NCI-H146 treated with DMSO at 0.1 percent for 48 hours (cell line): ENCODE data around the gene CD300H.

Experiments
- DNase-seq: peaks from one replicate; lab custom pipeline; 2025; ENCODE audit not compliant: unreplicated experiment; lab: John Stamatoyannopoulos, UW

CD300H gene

DNA sequence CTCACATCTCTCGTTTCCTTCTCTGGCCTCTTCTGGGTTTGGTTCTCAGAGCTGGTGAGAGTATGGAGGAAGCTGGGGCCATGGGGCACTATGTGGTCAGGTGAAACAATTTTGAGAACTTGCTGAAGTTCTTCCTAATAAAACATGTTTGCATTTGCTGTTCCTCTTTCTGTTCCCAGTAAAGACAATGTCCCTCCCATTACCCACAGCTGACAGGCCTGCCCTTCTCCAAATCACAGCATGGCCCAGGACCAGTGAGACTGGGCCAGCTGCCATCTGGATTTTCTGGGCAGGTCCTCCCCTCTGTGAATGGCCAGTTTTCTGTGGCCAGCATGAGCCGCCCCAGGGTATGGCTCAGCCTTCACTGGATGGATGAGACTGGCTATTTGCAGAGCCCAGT lies at the start of gene CD300H:
Gene CD300H (minus strand): TSS at position 113 of the 400 bp plus-strand sequence.
- DNase-seq: no peak

DNA sequence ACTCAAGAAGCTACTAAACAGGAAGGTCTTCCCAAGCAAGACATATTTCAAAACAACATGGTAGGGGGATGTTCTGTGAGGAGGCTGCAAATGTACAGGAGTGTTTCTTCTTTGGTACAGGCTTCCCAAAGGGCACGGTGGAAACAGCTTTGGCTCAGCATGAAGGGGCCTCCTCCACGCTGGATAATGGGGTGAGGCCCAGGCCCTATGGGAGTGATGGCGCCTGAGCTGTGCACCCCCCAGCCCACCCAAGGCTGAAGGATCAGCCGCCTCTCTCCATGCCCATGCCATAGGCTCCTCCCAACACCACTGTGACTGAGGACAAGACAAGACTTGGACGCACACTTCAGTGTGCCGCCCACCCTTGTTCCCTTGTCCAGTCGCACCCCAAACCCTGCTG lies 49.4 kb upstream of the CD300H start:
- DNase-seq: no peak

DNA sequence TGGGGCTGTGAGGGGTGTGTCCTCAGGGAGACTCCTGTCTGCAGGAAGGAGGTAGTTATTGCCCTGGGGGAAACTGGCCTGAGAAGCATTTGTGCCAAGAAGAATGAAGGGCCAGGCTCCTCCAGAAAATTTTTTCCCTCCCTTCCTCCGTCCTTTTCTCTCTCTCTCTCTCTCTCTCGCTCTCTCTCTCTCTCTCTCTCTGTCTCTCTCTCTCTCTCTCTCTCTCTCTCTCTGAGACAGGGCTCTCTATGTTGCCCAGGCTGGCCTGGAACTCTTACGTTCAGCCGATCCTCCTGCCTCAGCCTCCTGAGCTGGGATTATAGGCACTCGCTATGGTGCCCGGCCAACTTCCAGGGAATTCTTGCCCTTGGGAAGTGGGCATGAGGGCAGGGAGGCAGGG lies 44.7 kb upstream of the CD300H start:
- DNase-seq: no peak

DNA sequence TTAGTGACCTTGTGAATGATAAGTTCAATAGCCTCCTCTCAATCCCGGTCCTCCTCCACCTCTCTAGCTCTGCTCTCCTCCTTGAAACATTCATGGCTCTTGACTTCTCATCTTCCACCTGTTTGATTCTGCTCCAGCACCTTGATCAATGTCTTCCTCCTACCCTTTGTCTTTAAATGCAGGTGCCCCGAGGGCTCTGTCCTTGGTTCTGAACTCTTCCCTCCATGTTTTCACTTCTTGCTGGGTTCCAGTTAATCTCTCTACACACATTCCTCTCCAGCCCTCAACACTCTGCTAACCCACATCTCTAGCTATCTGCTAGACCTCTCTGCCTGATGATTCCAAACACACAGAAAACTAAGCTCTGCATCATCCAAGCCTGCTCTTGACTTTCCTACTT lies 42.8 kb upstream of the CD300H start:
- DNase-seq: no peak

DNA sequence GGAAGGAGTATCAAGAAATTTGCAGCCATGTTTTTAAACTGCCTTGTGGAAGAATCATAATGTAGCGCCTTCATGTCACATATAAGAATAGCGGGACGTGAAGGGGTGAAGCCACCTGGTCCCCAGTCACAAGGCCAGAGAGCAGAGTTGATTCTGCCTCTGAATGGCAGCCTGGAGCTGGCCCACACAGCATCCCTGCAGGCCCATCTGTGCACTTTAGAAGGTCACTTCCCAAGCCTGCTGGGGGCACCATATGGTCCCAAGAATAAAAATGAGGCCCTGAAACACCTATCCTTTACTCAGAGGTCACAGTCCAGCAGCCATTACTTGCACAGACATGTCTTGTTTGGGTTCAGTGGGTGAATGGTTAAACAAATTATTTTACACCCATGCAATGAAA lies 41.2 kb upstream of the CD300H start:
- DNase-seq: no peak

DNA sequence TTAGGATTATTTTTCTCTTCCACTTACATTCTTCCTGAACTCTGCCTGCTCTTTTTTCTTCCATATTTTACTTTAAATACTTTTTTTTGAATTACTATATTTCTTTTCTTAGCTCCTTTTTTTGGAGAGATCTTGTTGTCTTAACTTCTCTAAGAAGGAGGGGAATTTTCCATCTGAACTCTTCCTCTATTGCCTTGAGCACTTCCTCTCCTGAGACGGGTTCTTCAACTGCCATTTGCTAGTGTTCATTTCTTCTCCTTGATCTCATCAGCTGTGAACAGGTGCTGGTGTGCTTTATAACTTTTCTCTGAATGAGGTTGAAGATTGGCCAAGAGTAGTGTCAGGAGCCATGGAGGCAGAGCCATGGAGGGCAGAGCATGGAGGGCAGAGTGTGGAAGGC lies 39.9 kb upstream of the CD300H start:
- DNase-seq: no peak

DNA sequence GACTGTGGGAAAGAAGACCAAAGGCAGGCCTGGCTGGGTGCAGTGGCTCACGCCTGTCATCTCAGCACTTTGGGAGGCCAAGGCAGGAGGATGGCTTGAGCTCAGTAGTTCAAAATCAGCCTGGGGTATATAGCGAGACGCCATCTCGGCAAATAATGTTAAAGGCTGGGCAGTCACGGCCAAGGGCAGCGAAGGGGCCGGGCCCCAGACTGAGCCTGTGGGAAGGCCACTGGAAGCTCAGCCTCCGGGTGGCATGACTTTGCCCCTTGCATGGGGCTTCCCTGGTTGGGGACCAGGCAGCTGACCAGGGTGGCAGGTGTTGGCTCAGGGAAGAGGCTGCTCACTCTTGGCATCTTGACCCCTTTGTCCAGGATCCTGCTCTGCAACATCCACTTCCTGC lies 38.7 kb upstream of the CD300H start:
- no peak for DNase-seq

DNA sequence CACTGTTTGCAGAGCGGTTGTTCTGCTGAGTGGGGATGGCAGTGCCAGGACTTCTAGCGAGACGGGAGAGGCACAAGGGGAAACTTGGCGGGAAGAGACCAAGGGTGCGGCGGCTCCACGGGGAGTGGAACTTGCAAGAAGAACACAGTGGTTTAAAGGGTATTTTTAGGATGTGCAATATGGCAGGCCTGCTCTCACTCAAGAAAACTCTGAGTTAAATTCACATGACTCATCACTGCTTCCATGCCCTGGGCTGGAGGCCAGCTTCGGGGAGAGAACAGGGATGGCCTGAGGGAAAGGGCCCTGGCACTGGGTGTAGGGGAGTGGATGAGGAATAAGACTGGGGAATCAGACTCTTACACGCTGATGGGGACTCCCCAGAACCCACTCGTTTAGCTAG lies 38.1 kb upstream of the CD300H start:
- DNase-seq: no peak

DNA sequence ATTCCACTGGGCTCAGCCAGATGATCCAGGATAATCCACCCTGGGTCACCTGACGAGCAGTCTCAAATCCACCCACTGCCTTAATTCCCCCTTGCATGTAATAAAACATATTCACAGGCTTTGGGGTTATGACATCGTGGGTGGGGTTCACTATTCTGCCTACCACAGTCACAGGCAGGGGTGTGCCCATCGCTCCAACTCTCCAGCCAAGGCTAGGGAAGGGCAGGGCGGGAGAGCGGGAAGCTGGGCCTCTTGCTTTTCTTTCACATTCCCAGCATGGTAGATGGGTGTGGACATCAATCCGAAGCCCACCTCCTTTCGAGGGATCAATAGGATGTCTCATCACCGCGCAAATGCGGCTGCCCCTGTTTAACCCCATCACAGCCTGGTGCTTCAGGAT lies 37.5 kb upstream of the CD300H start:
- DNase-seq: no peak

DNA sequence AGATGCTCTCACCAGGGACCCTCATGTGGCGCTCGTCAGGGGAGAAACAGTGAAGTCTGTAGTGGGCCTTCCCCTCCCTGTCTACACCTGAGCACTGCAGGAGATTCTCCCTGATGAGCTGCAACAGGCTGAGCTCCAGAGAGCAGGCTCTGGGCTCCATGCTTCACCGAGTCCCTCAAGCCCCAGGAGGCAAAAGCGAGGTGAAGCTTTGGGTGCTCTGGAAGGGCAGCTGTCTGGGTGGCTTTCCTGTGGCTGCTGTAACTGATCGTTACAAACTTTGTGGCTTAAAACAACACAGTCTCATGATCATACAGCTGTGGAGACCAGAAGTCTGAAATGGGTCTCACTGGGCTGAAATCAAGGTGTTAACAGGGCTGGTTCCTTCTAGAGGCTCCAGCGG lies 36.9 kb upstream of the CD300H start:
- DNase-seq: no peak

DNA sequence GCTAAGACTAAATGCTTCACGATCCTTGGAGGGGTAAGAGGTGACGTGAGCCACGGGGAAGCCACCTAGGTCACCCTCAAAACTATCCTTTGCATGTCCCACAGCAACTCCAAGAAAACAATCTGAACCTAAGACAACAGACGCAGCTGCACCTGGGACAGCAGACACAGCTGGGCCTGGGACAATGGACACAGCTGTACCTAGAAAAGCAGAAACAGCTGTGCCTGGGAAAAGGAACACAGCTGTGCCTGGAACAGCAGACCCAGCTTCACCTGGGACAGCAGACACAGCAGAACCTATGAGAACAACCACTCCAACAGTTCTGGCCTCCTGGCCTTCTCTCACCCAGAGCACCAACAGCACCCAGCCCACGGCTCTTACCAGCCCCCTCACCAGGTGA lies 36.4 kb upstream of the CD300H start:
- no peak for DNase-seq

DNA sequence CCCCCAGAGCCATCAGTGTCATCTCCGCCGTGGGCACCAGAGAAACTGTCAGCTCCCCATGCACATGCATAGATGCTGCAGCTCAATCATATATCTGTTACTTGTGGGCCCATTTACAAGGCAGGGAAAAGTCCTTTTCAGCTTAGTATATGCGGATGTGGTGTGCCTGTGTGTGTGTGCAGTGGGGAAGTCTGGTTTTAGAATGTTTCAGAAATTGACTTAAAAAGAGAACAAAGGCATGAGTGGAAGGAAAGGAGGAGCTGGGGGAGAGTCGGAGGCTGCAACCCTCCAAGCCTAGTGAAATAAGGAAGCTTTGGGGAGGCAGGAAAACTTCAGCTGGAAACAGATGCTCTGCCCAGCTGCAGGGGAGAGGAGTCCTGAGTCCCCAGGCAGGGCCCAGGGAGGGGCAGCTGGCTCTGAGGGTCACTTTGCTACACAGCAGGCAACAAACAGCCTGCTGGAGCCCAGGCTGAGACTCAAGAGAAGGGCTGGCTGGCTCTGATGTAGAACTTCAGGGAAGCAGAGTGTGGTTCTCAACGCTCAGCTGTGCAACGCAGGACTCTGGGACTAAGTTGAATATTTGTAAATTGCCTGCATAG lies 35.8 kb upstream of the CD300H start:
- DNase-seq: no peak

DNA sequence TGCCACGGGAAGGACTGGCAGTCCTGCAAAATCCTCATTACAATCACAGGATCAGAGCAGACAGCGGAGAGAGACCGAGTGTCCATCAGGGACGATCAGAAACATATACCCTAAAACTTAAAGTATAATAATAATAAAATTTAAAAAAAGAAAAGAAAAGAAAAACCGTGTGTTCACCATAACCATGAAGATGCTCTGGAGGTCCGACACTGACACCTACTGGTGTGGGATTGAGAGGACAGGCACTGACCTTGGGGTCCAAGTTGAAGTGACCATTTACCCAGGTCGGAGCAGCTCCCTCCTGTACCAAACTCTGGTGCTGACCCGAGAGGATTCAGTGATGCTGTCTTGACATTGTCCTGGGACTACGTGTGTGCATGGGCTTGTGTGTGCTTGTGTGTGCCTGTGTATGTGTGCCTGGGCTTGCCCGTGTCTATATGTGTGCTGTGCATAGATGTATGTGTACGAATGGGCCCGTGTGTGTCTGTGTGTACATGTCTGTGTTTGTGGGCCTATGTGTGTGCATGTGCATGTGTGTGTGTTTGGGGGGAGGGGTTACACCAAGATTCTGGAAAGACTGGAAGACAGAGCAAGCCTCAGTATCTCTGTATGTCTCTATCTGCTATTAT lies 34.7 kb upstream of the CD300H start:
- peak; percentile 0 for DNase-seq

DNA sequence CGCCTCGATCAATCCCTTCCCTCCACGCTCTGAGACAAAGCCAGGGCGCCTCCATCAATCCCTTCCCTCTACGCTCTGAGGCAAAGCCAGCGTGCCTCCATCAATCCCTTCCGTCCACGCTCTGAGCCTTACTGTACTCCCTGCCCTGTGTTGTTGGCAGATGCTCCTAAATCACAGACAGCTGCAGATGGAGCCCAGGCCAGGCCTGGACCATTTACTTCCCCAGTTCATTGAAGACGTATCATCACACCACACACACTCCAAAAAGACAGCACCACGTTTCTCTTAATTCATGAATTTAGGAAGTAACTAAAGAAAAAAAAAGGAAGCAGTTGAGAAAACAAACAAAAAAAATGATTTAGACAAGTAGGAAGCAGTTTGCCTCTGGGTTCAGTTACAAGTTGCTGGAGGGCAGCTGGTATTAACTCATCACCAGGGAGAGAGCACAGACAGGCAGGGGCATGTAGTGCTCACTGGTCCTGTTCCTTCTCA lies 32.2 kb upstream of the CD300H start:
- no peak for DNase-seq

DNA sequence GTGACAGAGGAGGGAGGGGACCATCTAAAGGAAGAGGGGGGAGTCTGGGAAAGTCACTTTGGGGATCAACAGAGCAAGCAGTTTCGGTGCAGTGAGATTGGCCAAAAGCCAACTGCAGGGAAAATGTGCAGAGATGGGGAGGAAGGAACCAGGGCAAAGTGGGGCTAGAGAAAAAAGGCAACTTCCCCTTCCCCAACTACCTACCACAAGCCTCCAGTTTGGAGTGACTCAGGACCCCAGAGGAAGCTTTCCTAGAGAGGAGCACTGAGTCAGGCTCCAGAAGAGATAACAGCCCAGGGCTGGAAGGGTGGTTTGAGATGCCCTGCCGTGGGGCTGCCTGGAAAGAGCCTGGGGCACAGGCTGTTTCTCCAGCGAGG lies 31.7 kb upstream of the CD300H start:
- no peak for DNase-seq

DNA sequence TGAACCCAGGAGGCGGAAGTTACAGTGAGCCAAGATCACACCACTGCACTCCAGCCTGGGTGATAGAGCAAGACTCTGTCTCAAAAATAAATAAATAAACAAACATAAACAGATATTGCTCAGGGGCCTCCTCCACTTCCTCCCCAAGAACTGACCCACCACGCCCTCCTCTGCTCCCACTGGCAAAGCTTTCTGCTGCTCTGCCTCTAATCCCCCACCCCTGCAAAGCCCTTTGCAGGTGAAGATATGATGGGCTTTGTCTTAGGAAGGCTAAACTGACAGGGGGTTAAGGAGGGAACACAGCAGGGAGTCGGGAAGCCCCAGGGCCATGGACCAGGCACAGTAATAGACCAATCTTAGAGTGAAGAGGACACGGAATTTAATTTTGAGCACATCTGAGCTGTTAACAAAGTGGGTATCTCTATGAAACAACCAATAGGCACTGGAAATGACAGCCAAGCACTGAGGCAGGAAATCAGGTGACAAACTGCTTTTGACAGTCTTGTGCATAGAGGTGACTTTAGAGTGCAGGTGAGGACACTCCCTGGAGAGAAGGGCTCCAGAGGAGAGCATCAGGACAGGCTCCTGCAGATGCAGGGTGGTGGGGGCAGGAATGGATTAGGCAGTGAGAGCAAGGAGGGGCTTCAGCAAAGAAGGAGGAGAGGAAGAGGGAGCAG lies 31.2 kb upstream of the CD300H start:
- no peak for DNase-seq

DNA sequence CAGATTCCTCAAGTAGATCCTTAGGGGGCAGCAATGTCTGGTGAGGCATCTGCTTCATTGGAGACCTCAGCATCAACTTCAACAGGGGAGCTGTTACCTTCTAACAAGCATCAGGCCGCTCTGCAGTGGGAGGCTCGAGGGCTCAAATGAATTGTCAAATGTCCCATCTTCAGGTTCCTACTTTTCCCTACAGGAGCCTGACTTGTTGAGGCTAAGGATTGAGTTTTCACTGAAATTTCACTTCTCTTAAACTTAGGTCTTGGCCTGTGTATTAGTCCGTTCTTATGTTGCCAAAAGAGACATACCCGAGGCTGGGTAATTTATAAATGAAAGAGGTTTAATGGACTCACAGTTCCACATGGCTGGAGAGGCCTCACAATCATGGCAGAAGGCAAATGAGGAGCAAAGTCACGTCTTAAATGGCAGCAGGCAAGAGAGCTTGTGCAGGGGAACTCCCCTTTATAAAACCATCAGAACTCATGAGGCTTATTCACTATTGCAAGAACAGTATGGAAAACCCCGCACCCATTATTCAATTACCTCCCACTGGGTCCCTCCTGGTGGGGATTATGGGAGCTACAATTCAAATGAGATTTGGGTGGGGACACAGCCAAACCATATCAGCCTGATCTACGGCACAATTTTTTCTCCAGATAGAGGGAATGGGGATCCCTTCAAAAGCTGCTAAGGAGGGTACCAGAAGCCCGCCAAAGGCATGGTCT lies 29.9 kb upstream of the CD300H start:
- no peak for DNase-seq

DNA sequence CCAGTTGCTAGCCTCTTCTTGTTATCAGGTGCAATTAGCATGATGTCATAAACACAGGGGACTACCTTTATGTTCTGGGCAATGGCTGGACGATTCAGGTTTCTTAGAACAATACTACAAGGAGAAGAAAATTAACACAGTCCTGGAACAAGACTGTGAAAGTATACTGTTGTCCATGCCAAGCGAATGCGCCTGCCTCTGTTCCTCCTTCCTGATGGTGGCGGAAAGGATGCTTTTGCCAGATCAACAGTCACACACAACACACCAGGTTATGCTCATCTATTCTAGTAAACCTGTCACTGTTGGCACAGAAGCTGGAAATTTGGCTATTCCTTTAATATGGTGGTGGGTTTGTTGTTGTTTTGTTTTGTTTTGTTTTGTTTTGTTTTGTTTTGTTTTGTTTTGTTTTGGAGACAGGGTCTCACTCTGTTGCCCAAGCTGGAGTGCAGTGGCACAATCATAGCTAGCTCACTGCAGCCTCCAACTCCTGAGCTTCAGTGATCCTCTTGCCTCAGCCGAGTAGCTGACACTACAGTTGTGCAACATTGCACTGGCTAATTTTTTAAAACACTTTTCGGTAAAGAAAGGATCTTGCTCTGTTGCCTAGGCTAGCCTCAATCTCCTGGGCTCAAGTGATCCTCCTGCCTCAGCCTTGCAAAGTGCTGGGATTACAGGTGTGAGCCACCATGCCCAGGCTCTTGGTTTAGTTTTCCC lies 27.9 kb upstream of the CD300H start:
- DNase-seq: no peak

DNA sequence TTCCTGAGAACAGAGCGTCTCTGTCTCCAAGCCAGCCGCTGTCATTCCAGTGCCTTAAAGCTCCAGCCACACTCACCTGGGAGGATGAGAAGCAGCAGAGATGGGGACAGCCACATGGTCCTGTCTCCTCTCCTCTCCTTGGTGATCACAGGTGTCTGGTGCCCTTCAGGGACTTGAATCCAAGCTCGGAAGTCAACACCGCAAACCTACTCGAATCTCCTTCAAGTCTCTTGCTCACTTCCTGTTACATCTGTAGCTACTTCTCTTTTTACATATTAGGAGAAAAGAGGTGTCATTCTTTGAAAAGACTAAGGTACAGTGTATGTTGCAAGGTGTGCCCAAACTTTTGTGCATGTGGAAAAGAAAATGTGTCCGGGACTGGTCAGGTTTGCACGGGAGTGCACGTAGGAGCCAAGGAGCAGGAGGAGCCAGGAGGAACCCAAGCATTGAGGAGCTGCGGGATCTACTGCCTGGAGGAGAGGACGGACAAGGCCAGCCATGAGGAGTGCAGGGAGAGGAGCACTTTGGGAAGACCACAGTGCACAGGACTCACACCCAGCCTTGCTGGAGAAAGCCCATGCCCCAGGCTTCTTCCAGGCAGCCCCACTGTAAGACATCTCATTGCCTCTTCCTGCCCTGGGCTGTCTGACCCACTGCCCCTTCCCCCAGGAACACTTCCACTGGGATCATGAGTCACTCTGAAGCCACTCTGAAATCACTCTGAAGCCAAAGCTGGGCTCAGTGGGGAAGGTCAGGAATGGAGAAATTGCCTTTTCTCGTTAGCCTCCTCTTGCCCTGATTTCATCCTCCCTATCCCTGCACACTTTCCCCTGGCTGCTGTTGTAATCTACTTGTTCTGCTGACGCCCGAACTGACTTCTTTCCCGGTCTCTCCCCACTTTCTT lies 25.0 kb upstream of the CD300H start, which contains the start of gene CD300LD:
Gene CD300LD (minus strand): TSS at position 197 of the 904 bp plus-strand sequence. CDS start 81 bp downstream, at position 116.
- no peak for DNase-seq

DNA sequence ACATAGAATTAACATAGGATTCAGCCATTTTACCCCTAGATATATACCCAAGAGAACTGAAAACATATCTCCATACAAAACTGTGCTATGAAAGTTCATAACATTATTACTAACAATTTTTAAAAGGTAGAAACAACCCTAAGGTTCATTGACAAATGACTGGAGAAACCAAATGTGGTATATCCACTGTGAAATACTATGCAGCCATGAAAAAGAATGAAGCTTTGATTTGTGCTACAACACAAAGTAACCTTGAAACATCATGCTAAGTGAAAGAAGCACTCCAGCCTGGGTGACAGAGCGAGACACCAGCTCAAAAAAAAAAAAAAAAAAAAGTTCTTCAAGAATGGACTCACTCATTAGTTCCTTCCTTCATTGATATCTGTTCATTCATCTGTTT lies 24.2 kb upstream of the CD300H start:
- DNase-seq: no peak
